NCI-H2081 treated with DMSO at 0.1 percent for 48 hours (cell line): ENCODE results near the gene TBC1D20.
"Not testable (repeated sequence)": the region's sequence is repeated elsewhere in the genome, so short reads cannot be mapped to it uniquely, and the experiment has no call there.

ENCODE experiments used
- DNase-seq: peaks from one replicate; lab custom pipeline; 2025; lab: John Stamatoyannopoulos, UW

TBC1D20 gene, protein sequence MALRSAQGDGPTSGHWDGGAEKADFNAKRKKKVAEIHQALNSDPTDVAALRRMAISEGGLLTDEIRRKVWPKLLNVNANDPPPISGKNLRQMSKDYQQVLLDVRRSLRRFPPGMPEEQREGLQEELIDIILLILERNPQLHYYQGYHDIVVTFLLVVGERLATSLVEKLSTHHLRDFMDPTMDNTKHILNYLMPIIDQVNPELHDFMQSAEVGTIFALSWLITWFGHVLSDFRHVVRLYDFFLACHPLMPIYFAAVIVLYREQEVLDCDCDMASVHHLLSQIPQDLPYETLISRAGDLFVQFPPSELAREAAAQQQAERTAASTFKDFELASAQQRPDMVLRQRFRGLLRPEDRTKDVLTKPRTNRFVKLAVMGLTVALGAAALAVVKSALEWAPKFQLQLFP

DNA sequence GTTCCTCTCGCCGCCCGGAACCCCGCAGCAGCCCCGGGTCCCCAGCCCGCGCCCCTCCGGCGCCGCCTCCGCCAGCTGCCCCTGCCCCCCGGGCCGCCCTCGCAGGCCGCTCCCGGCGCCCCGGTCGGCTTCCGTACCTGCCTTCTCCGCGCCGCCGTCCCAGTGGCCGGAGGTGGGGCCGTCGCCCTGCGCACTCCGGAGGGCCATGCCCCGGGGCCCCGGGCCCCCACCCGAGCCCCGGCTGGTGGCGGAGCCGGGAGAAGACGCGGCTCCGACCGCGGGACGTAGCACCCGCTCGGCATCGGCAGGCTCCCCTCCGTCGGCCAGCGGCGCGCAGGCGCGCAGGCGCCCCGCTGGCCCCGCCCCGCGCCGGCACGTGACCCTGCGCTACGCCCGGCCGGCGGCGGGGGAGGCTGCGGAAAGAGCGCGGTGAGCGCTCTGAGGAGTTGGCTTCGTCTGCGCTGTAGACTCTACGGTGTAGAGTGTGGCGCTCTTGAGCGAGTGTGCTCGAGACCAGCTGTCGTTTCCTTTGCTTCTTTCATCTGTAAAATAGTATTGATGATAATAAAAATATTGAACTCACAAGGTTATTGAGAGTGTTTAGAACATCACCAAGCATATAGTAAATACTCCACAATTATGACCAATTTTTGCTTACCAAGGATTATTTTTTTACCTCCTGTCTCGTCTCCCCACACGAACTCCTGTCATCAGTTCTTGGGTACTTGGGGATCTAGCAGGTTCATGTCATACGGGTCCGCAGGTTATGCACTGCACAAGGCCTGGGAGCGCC lies at the start of gene TBC1D20:
TBC1D20 (minus strand) TSS at position 335 of the 793 bp plus-strand sequence; CDS start at position 207, 128 bp downstream.
- DNase-seq = peak; percentile 21

DNA sequence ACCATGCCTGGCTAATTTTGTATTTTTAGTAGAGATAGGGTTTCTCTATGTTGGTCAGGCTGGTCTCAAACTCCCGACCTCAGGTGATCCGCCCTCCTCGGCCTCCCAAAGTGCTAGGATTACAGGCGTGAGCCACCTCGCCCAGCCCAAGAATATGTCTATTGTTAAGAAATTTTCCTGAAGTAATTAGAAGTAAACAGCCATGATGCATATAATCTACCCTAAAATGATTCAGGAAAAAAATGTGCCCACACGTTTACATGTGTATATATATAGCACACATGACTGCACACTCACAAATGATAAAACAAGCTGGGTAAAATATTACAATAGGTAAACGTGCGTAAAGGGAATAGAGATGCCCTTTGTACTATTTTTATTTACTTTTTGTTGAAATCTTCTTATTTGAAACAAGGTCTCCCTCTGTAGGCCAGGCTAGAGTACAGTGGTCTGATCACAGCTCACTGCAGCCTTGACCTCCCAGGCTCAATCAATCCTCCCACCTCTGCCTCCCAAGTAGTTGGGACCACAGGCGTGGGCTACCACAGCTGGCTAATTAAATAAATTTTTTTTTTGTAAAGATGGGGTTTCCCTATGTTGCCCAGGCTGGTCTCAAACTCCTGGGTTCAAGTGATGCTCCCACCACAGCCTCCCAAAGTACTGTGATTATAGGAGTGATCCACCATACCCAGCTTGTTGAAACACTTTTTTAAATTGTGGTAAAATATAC lies 48.2 kb upstream of the TBC1D20 start:
- not testable (repeated sequence) for DNase-seq

DNA sequence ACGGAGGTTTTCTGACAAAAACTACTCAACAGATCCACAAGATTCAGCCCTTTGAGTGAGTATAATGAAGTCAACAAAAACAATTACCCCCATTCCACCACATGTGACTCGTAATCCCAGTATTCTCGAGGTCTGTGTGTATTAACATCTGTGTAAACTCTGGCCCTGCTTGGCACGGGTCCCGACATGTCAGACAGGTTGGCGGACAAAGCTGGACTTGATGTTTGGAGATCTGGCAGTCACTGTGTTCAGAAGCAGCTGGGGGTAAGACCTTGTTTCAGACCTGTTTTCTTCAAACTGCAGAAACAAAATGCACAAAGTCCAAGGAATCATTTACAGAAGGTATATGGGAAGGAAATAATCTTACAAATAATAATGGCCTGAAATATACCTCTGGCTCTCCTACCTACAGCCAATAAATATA lies 46.0 kb upstream of the TBC1D20 start:
- DNase-seq = not testable (repeated sequence)

DNA sequence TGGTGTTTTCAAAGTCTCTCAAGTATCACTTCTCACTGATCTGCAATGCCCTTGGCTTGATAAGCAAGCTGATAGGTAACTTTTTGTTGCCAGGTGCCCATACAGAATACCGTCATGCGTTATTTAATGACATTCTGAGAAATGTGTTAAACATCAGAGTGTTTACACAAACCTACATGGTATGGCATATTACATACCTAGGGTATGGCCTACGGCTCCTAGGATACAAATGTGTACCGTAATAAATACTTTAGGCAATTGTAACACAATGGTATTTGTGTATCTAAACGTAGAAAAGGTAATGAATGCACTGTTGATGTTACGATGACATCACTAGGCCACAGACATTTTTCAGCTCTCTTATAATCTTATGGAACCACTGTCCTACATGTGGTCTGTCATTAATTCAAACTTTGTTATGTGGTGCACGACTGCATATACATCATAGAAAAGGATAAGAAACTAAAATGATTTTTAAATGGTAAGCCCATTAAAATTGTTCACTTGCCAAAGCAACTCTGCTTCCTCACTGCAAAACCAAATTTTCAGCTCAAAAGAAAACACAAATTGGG lies 45.5 kb upstream of the TBC1D20 start:
- no peak for DNase-seq

DNA sequence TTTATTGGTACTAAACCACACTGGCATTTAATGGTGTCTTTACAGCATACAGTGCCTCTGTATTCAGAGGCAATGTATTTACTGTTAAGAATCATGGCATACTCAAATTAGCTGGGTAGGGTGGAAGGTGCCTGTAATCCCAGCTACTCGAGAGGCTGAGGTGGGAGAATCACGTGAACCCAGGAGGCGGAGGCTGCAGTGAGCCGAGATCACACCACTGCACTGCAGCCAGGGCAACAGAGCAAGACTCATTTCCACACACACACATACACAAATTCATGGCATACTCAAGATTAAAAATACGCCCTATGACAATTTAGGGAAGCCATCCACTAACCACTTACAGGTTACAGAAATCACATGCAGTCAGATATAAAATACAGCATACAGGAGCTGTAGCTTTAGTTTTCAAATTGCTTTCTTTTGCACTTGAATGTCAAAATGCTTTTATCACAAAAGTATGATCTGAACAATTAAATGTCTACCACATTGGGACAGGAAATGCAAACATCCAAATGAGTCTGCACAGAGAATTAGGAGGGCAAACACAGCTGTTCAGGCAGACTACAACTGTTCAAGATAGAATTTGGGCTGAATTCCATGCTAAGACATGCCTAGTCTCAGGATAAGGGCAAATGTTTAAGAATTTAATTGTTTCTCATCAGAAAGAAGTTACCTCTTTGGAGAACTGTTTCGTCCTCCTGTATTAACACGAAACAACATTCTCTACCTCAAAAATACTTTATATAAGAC lies 44.8 kb upstream of the TBC1D20 start:
- DNase-seq = no peak

DNA sequence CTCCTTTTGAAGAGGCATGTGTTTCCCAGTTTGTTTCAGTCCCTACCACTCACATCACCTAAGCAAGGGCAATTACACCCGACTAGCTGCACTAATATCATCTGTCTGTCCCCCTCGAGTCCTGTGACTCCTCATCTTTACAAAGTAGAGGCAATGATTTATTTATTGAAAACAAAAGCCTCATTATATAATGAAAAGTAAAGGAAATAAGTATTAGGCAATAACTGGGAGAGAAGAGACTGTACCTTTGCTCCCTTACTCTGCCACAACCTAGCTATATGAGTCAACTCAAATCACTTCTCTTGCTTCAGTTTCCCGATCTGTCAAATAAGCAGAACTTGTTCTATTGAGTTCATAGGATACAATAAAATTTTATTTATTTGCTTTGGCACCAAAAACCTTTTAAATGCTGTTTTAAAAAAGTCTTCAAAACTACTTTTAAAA lies 42.3 kb upstream of the TBC1D20 start:
- no peak for DNase-seq

DNA sequence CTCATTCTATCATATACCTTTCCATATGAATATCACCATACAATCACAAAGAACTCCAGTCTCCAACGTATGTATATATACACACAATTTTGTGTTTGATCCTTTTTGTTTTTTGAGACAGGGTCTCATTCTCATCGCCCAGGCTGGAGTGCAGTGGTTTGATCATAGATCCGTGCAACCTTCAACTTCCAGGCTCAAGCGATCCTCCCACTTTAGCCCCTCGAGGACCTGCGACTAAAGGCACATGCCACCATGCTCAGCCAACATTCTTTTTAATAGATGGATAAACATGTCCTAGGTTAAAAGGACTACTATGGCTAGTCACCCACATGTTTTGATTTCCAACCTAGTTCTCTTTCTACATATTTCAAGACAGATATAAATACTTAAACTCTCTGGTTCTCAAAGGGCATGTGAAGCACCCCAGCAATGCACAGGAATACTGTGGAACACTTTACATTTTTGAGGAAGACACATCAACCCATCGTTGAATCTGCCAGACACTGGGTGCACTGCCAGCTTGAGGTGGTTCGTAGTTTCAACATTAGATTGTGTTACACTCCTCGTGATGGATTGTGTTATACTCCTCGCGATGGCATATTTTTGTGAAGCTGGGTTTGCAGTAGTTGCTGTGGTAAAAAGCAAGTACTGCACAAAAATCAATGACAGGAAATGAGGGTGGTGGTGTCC lies 40.9 kb upstream of the TBC1D20 start:
- no peak for DNase-seq

DNA sequence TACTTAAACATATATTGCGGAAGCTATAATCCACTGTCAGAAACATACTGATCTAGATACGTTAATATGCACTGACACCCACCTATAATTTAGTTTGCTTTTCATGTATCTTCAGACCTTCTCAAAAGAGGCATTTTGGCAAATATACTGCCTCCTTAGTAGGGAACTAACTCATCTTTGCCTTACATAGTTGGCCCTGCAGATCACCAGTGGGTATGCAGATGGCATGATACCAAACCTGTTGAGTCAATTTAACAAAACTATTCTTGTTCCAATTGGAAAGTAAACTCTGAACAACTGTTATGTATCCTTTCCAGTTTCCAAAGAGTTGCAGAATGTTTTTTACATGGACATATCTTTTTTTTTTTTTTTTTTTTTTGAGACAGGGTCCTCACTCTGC lies 35.6 kb upstream of the TBC1D20 start:
- DNase-seq = no peak

DNA sequence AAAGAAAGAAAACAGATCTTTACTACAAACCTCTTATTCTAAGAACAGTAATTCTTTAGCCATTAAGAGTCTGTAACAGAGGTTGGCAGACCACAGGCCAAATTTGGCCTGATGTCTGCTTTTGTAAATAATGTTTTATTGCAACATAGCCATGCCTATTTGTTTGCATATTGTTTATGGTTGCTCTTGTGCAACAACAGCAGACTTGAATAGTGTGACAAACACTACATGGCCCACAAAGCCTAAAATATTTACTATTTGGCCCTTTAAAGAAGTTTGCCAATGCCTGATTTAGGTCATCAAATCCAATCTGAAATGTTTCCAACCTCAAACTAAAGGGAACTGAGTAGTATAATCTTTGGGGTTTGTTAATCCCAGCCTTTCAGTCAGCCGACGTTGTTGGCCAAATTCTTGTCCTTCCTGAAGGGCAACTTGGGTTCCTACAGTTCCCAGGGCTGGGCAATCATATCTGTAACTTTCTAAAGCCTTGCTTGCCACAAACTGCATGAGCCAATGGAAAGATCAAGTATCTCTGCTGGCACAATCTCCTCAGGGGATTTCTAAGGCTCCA lies 33.9 kb upstream of the TBC1D20 start:
- DNase-seq = no peak

DNA sequence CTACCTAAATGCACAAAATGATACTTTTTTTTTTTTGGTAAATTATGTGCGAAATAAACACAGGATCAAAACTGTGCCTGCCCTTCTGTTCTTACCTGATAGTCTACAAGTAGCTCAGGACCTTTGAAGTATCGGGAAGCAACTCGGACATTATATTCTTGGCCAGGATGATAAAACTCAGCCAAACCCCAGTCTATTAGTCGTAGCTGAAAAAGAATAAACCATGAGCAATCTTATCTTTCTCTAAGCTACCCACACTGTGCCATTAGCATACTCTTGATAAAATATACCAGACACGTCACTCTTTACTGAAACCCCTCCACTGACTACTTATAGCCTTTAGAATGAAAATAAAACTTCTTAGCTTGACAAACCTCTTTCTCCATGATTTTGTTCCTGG lies 29.8 kb upstream of the TBC1D20 start:
- DNase-seq = no peak

DNA sequence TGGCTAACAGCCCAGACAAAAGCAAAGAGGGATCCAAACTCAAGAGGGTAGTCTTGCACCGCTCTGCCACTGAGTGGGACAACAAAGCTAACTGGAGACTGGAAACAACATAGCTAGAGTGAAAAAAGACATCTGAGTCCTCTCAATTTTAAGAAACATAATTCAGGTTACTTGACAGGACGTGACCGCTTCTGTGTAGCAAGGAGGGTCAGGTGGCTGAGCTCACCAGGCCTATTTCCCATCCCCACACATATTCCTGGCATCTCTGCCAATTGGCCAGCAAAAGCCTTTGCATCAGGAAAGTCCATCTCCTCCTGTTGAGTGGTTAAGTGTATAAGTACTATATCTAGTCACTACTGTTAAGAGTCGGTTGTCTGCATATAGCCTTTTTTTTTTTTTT lies 25.3 kb upstream of the TBC1D20 start:
- DNase-seq = no peak

DNA sequence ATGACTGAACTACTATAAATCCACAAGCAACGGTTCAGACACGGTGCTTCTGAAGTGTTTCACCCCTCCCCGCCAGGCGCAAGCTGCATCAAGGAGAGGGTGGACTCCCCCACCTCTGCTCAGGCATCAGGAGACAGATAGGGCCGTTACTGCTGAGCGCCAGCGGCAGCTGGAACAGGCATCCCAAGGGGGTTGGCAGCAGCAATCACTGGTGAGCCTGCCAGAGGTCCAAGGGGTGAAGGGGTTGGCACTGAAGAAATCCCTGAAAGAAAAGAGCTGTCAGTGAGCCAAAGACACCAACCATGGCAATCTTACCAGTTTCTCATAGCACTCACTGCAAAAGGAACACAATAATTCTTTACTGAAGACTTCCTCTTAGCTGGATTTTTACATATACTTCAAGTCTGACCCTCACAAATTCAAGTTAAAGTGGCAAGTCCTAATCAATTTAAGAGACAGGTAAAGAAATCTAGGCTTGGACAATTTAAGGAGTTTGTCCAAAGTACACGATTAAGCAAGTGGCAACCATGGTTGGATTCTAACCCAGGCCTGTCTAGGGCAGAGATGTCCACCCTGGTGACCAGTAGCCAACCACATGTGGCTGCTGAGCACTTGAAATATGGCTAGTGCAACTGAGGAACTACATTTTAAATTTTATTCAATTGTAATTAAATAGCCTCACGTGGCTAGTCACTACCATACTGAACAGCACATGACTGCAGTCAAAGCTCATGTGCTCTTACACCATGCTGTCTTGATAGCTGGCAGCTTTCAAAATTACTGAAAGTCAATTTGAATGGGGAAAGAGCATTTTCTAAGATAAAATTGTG lies 21.7 kb upstream of the TBC1D20 start:
- DNase-seq = no peak

DNA sequence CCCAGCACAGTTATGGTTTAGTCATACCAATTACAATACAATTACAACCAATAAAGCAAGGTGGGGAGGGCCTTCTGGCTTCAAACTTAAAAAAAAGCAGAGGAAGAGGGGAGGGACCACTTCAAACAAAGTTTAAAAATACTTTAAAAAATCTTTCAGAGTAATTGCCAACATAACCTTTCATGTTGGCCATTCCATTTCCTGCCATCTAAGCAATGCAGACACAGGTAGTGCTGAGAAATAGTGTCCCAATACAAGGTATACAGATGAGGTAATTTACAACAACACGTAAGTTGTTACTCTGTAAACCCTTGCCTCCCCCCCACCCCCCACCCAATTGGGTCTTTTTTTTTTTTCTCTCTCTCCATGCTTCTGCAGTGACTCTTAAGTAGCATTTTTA lies 18.8 kb upstream of the TBC1D20 start:
- no peak for DNase-seq

DNA sequence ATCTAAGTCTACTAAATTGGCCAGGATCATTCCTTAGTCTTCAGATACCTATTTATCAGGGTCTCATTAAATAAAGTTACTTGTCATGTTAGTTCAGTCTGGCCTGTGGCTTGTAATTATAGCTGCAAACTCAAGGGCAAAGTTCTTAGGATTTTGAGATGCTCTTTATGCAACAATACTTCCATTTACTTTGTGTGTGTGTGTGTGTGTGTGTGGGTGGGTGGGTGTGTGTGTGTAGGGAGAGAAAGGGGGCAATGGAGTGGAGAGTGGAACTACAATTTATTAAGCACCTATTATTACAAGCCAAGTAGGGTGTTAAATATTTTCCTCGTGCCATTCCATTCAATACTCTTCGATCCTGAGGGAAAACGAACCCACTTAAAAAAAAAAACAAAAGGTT lies 17.7 kb upstream of the TBC1D20 start:
- DNase-seq = no peak

DNA sequence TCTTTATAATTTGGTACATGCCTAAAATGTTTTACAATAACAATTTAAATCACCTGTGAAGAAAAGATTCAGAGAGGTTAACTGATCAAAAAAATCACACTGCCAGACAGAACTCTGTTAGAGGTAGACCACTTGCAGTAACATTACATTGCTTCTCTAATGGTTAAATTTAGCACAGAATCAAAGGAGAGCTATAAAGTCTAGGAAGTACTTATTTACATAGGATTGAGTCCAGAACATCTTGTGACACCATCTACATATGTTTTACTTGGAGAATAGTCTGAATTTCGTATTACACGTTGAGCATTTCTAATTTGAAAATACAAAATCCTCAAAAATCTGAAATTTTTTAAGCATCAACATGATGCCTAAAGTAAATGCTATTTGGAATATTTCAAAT lies 17.2 kb upstream of the TBC1D20 start:
- no peak for DNase-seq

DNA sequence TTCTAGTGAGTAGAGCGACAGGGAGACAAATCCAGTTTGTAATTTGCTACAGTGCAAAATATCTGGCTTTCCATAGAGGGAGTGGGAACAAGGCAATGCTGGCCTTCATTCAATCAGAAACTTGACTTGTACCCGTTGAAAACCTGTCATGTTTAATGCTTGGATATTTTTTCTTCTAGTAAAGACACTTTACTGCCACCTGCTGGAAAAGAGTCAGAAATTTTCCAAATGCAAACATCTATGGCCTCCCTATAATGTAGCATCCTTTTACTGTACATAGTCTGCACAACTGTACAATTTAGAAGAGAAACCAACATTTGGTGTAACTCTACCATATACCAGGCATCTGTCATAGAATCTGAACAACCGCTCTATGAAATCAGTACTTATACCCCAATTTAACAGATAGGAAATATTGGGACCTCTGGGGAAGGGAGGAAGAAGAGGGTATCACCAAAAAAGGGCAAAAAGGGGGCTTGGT lies 16.7 kb upstream of the TBC1D20 start:
- no peak for DNase-seq

DNA sequence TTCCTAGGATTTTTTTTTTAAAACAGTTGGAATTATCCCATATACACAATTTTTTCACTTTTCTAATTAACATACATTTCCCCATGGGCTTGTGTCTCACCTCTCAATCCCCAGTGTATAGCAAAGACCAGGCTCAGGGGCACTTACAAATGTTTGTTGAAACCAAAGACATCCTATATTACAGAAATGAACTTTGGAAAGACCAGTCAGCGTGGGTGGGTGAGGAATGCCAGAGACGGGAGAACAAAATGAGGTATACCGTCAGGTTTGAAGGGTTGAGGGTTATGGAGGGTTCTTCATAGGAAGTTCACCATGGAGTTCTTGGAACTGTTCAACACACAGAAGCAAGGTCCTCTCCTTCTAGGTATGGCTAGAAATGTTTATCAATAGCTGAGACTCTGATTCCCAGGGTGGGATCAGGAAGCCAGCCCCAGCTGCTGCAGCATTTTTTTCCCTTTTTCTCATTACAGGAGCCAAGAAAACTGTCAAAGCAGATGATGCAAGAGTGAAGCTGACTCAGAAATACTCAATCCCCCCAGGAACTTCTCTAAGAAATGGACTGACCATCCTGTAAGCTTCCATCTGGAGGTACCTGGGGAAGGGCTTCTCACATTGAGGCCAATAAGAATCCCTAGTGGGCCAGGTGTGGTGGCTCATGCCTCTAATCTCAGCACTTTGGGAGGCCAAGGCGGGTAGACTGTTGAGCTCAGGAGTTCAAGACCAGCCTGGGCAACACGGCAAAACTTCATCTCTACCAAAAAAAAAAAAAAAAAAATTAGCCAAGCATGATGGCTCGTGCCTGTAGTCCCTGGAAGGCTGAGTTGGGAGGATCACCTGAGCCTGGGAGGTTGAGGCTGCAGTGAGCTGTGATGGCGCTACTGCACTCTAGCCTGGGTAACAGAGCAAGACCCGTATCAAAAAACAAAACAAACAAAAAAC lies 15.9 kb upstream of the TBC1D20 start:
- no peak for DNase-seq

DNA sequence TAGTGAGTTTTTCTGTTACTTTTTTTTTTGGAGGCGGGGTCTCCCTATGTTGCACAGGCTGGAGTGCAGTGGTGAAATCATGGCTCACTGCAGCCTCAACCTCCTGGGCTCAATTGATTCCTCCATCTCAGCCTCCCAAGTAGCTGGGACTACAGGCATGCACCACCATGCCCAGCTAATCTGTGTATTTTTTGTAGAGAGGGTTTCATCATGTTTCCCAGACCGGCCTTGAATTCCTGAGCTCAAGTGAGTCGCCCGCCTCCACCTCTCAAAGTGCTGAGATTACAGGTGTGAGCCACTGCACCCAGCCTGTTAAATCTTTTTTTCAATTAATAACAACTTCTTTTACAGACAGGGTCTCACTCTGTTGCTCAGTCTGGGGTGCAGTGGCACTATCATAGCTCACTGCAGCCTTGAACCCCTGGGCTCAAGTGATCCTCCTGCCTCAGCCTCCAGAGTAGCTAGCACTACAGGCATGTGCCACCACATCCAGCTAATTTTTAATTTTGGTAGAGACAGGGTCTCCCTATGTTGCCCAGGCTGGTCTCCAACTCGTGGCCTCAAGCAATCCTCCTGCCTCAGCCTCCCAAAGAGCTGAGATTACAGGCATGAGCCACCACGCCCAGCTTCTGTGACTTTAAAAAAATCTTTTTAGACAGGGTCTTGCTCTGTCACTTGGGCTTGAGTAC lies 14.4 kb upstream of the TBC1D20 start:
- not testable (repeated sequence) for DNase-seq
